Osteoblast (primary cell): ENCODE data around the gene AGK. TPM values are rescaled to one million over a fixed set of nuclear protein-coding genes. Genes with fewer than 3 reads are reported as not detected.

Experiments used
- DNase-seq: peaks from one replicate; pipeline ENCODE4 v3.0.0; 2011; ENCODE audit warnings: low spot score, mixed read lengths; ENCODE audit not compliant: insufficient read length; ENCODE audit errors: missing footprints
- H2AFZ ChIP-seq: 2 replicates; pipeline ENCODE4 v1.6.0; 2011; ENCODE audit warnings: mild to moderate bottlenecking, low read length
- H3K27ac ChIP-seq: 2 replicates; pipeline ENCODE4 v1.5.1; 2011; ENCODE audit warnings: mild to moderate bottlenecking, low read depth, low read length, moderate library complexity
- H3K27me3 ChIP-seq: 2 replicates; pipeline ENCODE4 v1.6.0; 2012; ENCODE audit warnings: mild to moderate bottlenecking, control low read depth, inconsistent platforms, low read length, moderate library complexity; ENCODE audit not compliant: insufficient read depth
- H3K36me3 ChIP-seq: 2 replicates; pipeline ENCODE4 v1.5.1; 2011; ENCODE audit warnings: mild to moderate bottlenecking, low read length, control low read depth, moderate library complexity; ENCODE audit not compliant: insufficient read depth
- H3K4me1 ChIP-seq: 2 replicates; pipeline ENCODE4 v1.5.1; 2011; ENCODE audit warnings: mild to moderate bottlenecking, low read length, control low read depth, moderate library complexity; ENCODE audit not compliant: insufficient read depth
- H3K4me2 ChIP-seq: 2 replicates; pipeline ENCODE4 v1.6.0; 2011; ENCODE audit warnings: mild to moderate bottlenecking, low read length; ENCODE audit not compliant: insufficient read depth
- H3K4me3 ChIP-seq: fragments of 200-600 bp; sonication (generic); 3 replicates; pipeline ENCODE4 v1.5.1; 2012; ENCODE audit warnings: mild to moderate bottlenecking, low read length, inconsistent platforms; ENCODE audit not compliant: insufficient read depth
- H3K79me2 ChIP-seq: 2 replicates; pipeline ENCODE4 v1.6.0; 2012; ENCODE audit warnings: mild to moderate bottlenecking, low read length, control low read depth, inconsistent platforms; ENCODE audit not compliant: insufficient read depth
- H3K9me3 ChIP-seq: 2 replicates; pipeline ENCODE4 v1.5.1; 2011; ENCODE audit warnings: low read depth, low read length, control low read depth
- H4K20me1 ChIP-seq: 2 replicates; pipeline ENCODE4 v1.6.0; 2012; ENCODE audit warnings: mild to moderate bottlenecking, low read length, control low read depth; ENCODE audit not compliant: insufficient read depth
- total RNA-seq: library from RNA; depleted of rRNA; stranded (reverse); fragments of >200 nt; gene quantifications from 2 replicates; pipeline ENCODE4 v1.2.3, GENCODE V29; 2012
- TF ChIP-seq, protein P1 (sequence below): IDR thresholded peaks from 2 replicates; pipeline ENCODE4 v1.5.1; 2011; ENCODE audit warnings: mild to moderate bottlenecking, low read depth, low read length, moderate library complexity; ENCODE audit errors: extremely low read depth

Gene AGK
- total RNA-seq, 1 donor: 26.1 TPM

DNA sequence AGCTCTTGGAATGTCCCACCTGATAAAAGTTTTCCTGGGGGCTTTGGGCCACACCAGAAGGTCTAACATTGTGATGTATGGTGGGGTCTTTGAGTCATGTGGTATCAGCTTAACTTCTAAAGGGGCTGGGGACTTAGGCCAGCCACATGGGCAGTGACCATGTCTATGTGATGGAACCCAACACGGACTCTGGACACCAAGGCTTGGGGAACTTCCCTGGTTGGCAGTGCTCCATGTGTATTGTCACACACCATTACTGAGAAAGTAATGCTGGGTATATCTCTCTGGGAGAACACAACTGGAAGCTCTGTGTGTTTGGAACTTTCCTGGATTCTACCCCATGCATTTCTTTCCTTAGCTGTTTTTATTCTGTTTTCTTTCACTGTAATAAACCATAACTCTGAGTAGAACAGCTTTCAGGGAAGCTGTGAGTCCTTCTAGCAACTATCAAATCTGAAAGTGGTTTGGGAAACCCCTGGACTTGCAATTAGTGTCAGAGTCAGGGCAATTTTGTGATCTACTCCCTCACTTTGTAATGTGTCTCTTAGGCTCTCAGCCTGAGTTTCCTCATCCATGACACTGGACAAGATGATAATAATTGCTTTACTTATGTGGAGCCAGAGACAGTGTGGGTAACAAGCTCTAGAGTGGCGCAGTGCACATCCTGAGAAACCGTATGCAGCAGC is 28.4 kb upstream of the AGK start:
- Histone ChIP-seq H3K4me3 (no peak overlapping the region), H2AFZ (no peak overlapping the region), H3K36me3 (no peaks in the 10 kb centered on the region), H3K4me1 (no peaks in the 10 kb centered on the region), H3K27me3 (no peaks in the 10 kb centered on the region), H4K20me1 (no peaks in the 10 kb centered on the region), H3K27ac (no peak overlapping the region), H3K79me2 (no peaks in the 10 kb centered on the region), H3K9me3 (no peaks in the 10 kb centered on the region), H3K4me2 (no peak overlapping the region)
- no peak for DNase-seq
- TF ChIP-seq, protein P1, sequence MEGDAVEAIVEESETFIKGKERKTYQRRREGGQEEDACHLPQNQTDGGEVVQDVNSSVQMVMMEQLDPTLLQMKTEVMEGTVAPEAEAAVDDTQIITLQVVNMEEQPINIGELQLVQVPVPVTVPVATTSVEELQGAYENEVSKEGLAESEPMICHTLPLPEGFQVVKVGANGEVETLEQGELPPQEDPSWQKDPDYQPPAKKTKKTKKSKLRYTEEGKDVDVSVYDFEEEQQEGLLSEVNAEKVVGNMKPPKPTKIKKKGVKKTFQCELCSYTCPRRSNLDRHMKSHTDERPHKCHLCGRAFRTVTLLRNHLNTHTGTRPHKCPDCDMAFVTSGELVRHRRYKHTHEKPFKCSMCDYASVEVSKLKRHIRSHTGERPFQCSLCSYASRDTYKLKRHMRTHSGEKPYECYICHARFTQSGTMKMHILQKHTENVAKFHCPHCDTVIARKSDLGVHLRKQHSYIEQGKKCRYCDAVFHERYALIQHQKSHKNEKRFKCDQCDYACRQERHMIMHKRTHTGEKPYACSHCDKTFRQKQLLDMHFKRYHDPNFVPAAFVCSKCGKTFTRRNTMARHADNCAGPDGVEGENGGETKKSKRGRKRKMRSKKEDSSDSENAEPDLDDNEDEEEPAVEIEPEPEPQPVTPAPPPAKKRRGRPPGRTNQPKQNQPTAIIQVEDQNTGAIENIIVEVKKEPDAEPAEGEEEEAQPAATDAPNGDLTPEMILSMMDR: no peak

DNA sequence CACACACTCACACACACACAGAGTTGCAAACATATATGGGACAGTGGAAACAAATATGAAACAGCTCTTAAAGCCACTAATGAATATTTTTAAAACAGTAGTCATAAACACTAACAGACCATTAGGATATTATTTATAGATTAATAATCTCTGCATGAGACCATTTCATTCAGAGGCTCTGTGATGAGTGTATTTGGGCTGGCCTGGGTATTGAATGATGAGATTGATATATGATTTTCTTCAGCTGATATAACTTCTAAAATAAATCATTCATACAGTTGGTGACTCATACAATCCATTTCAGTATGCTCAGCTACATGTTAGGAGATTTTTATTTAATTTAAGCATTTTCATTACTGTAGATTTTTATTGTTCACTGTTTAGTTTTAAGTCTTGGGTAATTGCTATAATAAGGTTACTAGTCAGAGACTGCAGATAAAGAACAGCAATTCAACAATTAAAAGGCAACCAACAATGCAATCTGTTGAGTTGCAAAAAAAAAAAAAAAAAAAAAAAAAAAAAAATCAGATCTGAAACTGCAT is 25.2 kb upstream of the AGK start:
- Histone ChIP-seq H2AFZ (no peak overlapping the region), H3K36me3 (no peaks in the 10 kb centered on the region), H3K4me2 (no peak overlapping the region), H3K79me2 (no peaks in the 10 kb centered on the region), H3K9me3 (no peaks in the 10 kb centered on the region), H3K4me3 (no peak overlapping the region), H3K4me1 (no peaks in the 10 kb centered on the region), H4K20me1 (no peaks in the 10 kb centered on the region), H3K27ac (no peak overlapping the region), H3K27me3 (no peaks in the 10 kb centered on the region)
- TF ChIP-seq, protein P1: no peak
- no peak for DNase-seq

DNA sequence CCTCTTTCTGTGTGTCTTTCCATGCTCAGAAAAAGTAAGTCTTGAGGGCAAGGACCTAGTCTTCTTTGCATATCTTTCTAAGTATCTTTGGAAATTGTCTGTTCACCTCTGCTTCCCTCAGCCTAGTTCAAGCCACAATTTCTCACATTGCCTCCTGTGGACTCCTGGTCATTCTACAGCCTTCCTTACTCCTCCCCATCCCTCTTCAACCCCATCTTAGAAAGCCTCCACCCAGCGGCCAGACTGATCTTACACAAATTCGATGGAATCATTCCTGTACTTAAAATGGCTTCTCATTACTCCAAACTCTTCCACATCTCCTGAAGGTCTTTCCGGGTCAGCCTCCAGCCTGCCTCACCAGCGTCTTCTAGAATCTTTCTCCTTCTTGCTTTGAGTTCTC is 24.1 kb upstream of the AGK start:
- no peaks in the 10 kb centered on the region for H3K4me1 ChIP-seq
- TF ChIP-seq, protein P1: no peak
- H3K36me3 ChIP-seq: no peaks in the 10 kb centered on the region
- no peaks in the 10 kb centered on the region for H4K20me1 ChIP-seq
- no peak overlapping the region for H3K27ac ChIP-seq
- H2AFZ ChIP-seq: no peak overlapping the region
- no peaks in the 10 kb centered on the region for H3K79me2 ChIP-seq
- H3K4me2 ChIP-seq: no peak overlapping the region
- no peak for DNase-seq
- no peaks in the 10 kb centered on the region for H3K27me3 ChIP-seq
- no peak overlapping the region for H3K4me3 ChIP-seq
- no peaks in the 10 kb centered on the region for H3K9me3 ChIP-seq

DNA sequence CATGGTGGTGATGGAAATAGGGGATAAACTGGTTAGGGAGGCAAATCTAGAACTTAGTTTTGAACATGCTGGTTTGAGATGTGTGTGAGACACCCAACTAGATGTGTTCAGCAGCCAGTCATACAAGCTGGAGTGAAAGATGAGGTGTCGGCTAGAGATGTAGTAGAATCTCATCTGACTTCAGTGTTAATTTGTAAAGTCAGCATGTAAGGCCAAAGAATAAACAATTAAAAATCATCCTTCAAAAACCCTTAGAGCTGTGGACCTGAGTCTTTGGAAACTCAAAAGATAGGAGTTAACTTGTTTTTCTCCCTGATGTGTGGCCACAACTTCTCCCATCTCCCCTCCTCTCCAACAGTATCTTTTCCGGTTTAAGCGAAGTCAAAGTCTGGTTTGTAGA is 22.8 kb upstream of the AGK start:
- Histone ChIP-seq H3K79me2 (no peaks in the 10 kb centered on the region), H3K4me3 (no peak overlapping the region), H3K4me1 (no peaks in the 10 kb centered on the region), H4K20me1 (no peaks in the 10 kb centered on the region), H3K4me2 (no peak overlapping the region), H3K27me3 (no peaks in the 10 kb centered on the region), H2AFZ (no peak overlapping the region), H3K9me3 (no peaks in the 10 kb centered on the region), H3K36me3 (no peaks in the 10 kb centered on the region), H3K27ac (no peak overlapping the region)
- DNase-seq: no peak
- TF ChIP-seq, protein P1: no peak
